H9 (cell line): ENCODE data around the gene CXCL3. TPM values are rescaled to one million over a fixed set of nuclear protein-coding genes. Genes with fewer than 3 reads are reported as not detected.

Experiments
- DNase-seq: peaks from one replicate; pipeline ENCODE4 v3.0.0-alpha.2; 2017
- H2AFZ ChIP-seq: one replicate; pipeline ENCODE4 v1.6.1; 2013; ENCODE audit warnings: mild to moderate bottlenecking, low read length, control low read depth, moderate library complexity
- H2AK5ac ChIP-seq: 2 replicates; pipeline ENCODE4 v1.6.1; 2013; ENCODE audit warnings: low read length, control low read depth, mixed read lengths; ENCODE audit not compliant: insufficient read length
- H2BK120ac ChIP-seq: one replicate; pipeline ENCODE4 v1.6.1; 2013; ENCODE audit warnings: low read depth, mild to moderate bottlenecking, low read length, control low read depth, inconsistent platforms; ENCODE audit not compliant: poor library complexity, severe bottlenecking
- H2BK12ac ChIP-seq: 2 replicates; pipeline ENCODE4 v1.6.1; 2013; ENCODE audit warnings: low read length, control low read depth, mixed read lengths, low read depth; ENCODE audit not compliant: insufficient read length
- H2BK15ac ChIP-seq: 2 replicates; pipeline ENCODE4 v1.6.1; 2013; ENCODE audit warnings: low read depth, low read length, control low read depth
- H2BK20ac ChIP-seq: one replicate; pipeline ENCODE4 v1.6.1; 2013; ENCODE audit warnings: low read depth, mild to moderate bottlenecking, low read length, control low read depth, inconsistent platforms; ENCODE audit not compliant: poor library complexity, severe bottlenecking
- H2BK5ac ChIP-seq: 2 replicates; pipeline ENCODE4 v1.6.1; 2013; ENCODE audit warnings: low read length, control low read depth, mixed read lengths; ENCODE audit not compliant: insufficient read length
- H3K14ac ChIP-seq: 2 replicates; pipeline ENCODE4 v1.6.1; 2013; ENCODE audit warnings: low read length, control low read depth; ENCODE audit not compliant: insufficient read depth
- H3K18ac ChIP-seq: 2 replicates; pipeline ENCODE4 v1.6.1; 2013; ENCODE audit warnings: low read depth, mild to moderate bottlenecking, mixed read lengths, low read length, control low read depth; ENCODE audit not compliant: insufficient read length
- H3K23ac ChIP-seq: 2 replicates; pipeline ENCODE4 v1.6.1; 2013; ENCODE audit warnings: low read length, control low read depth, mixed read lengths, low read depth; ENCODE audit not compliant: insufficient read length
- H3K23me2 ChIP-seq: 2 replicates; pipeline ENCODE4 v1.6.1; 2013; ENCODE audit warnings: low read depth, mild to moderate bottlenecking, mixed read lengths, low read length, control low read depth; ENCODE audit not compliant: insufficient read length, poor library complexity, severe bottlenecking
- H3K27ac ChIP-seq: 2 replicates; pipeline ENCODE4 v1.5.1; 2013; ENCODE audit warnings: low read length, control low read depth, mixed read lengths, low read depth; ENCODE audit not compliant: insufficient read length
- H3K27me3 ChIP-seq: 2 replicates; pipeline ENCODE4 v1.6.1; 2013; ENCODE audit warnings: low read length, control low read depth, inconsistent platforms; ENCODE audit not compliant: insufficient read depth
- H3K4ac ChIP-seq: 2 replicates; pipeline ENCODE4 v1.6.1; 2013; ENCODE audit warnings: low read depth, mild to moderate bottlenecking, control low read depth, inconsistent platforms, low read length, moderate library complexity
- H3K4me1 ChIP-seq: 2 replicates; pipeline ENCODE4 v1.6.1; 2013; ENCODE audit warnings: low read length, control low read depth, inconsistent platforms; ENCODE audit not compliant: insufficient read depth
- H3K4me2 ChIP-seq: 2 replicates; pipeline ENCODE4 v1.6.1; 2013; ENCODE audit warnings: low read length, control low read depth, mixed read lengths; ENCODE audit not compliant: insufficient read length, insufficient read depth
- H3K56ac ChIP-seq: 2 replicates; pipeline ENCODE4 v1.6.1; 2013; ENCODE audit warnings: low read depth, mild to moderate bottlenecking, mixed read lengths, low read length, control low read depth; ENCODE audit not compliant: insufficient read length
- H3K79me1 ChIP-seq: 2 replicates; pipeline ENCODE4 v1.6.1; 2013; ENCODE audit warnings: low read depth, mild to moderate bottlenecking, moderate library complexity, low read length, control low read depth, inconsistent platforms; ENCODE audit not compliant: insufficient read depth, poor library complexity, severe bottlenecking
- H3K79me2 ChIP-seq: 2 replicates; pipeline ENCODE4 v1.6.1; 2013; ENCODE audit warnings: low read length, control low read depth, inconsistent platforms; ENCODE audit not compliant: insufficient read depth
- H3K9ac ChIP-seq: 2 replicates; pipeline ENCODE4 v1.6.1; 2013; ENCODE audit warnings: low read length, control low read depth, mixed read lengths; ENCODE audit not compliant: insufficient read length; ENCODE audit errors: extremely low read depth
- H3K9me3 ChIP-seq: one replicate; pipeline ENCODE4 v1.6.1; 2013; ENCODE audit warnings: low read depth, low read length, inconsistent platforms; ENCODE audit not compliant: control insufficient read depth
- H3T11ph ChIP-seq: one replicate; pipeline ENCODE4 v1.6.1; 2013; ENCODE audit warnings: mild to moderate bottlenecking, low read length, control low read depth, inconsistent platforms
- H4K20me1 ChIP-seq: one replicate; pipeline ENCODE4 v1.6.1; 2013; ENCODE audit not compliant: control insufficient read depth, insufficient read length, insufficient read depth
- H4K5ac ChIP-seq: 2 replicates; pipeline ENCODE4 v1.6.1; 2013; ENCODE audit warnings: low read depth, mild to moderate bottlenecking, mixed read lengths, low read length, control low read depth; ENCODE audit not compliant: insufficient read length
- H4K8ac ChIP-seq: replicated peaks from 2 replicates; pipeline ENCODE4 v1.6.1; 2013; ENCODE audit warnings: low read length, control low read depth, mixed read lengths, low read depth; ENCODE audit not compliant: insufficient read length
- H4K91ac ChIP-seq: 2 replicates; pipeline ENCODE4 v1.6.1; 2013; ENCODE audit warnings: low read depth, mild to moderate bottlenecking, moderate library complexity, mixed read lengths, low read length, control low read depth; ENCODE audit not compliant: insufficient read length
- H3K27ac Mint-ChIP-seq, 3 experiments: 2 replicates in 2 of 3; 3 replicates in 1 of 3; pipeline ENCODE4 v1.8.0; 2020 to 2021; ENCODE audit warnings: mixed read lengths in 3 of 3, mild to moderate bottlenecking in 1 of 3, moderate library complexity in 1 of 3
- H3K27me3 Mint-ChIP-seq: 2 replicates; pipeline ENCODE4 v1.8.0; 2021; ENCODE audit warnings: low read depth, mild to moderate bottlenecking, moderate library complexity, mixed read lengths
- H3K36me3 Mint-ChIP-seq, 3 experiments: 2 replicates in 2 of 3; 3 replicates in 1 of 3; pipeline ENCODE4 v1.8.0; 2020 to 2021; ENCODE audit warnings: low read depth in 3 of 3, mixed read lengths in 3 of 3; ENCODE audit not compliant: insufficient read depth in 1 of 3
- H3K4me1 Mint-ChIP-seq, 2 experiments: 2 replicates each; pipeline ENCODE4 v1.8.0; 2020; ENCODE audit warnings: mixed read lengths in 2 of 2
- H3K4me3 Mint-ChIP-seq, 2 experiments: 2 replicates in 1 of 2; 3 replicates in 1 of 2; pipeline ENCODE4 v1.8.0; 2020 to 2021; ENCODE audit warnings: mild to moderate bottlenecking in 2 of 2, mixed read lengths in 2 of 2, moderate library complexity in 1 of 2
- H3K9me3 Mint-ChIP-seq, 2 experiments: 2 replicates in 1 of 2; 3 replicates in 1 of 2; pipeline ENCODE4 v1.8.0; 2020; ENCODE audit warnings: mild to moderate bottlenecking in 2 of 2, mixed read lengths in 2 of 2, moderate library complexity in 1 of 2
- total RNA-seq: library from RNA; stranded (reverse); gene quantifications from 2 replicates; pipeline ENCODE4 v1.2.1, GENCODE V29; 2021
- TF ChIP-seq, protein P1 (sequence below): fragments of 200-600 bp; sonication (generic); conservative IDR thresholded peaks from 3 replicates; pipeline ENCODE4 v1.8.0; 2021; ENCODE audit warnings: antibody characterized with exemption, mild to moderate bottlenecking

The CXCL3 gene
- total RNA-seq, 1 experiment from 2014 or later: 3.7 TPM

DNA sequence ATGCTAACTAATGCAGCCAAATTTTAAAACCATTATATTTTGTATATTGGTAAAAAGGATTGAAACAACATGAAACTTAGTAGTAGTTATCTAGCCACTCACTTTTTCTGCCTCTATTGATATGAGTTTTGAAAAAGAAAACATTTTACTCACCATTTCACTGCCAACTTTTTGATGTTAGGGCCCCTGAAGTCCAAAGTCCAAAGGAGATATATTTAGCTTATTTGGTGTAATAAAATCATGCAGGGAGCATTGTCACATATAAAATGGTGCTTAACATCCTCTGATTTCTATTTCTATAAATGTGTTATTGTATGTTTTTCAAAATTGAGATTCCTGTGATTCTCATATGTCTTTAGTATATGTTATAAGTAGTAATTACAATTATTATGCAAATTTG, 24.5 kb upstream of the CXCL3 start:
- Histone ChIP-seq H2BK12ac (no peak overlapping the region), H4K91ac (no peak overlapping the region), H3T11ph (no peak overlapping the region), H3K23ac (no peak overlapping the region), H2BK15ac (no peak overlapping the region), H3K4ac (no peak overlapping the region), H3K18ac (no peak overlapping the region), H4K20me1 (no peaks in the 10 kb centered on the region), H4K8ac (no peak overlapping the region), H3K4me1 (no peaks in the 10 kb centered on the region), H3K56ac (no peak overlapping the region), H2AK5ac (no peak overlapping the region), H3K9ac (no peak overlapping the region), H3K9me3 (peaks cover 3% of the 10 kb centered on the region), H3K4me2 (no peak overlapping the region), H2AFZ (no peak overlapping the region), H3K23me2 (no peaks in the 10 kb centered on the region), H4K5ac (no peak overlapping the region), H3K79me2 (no peaks in the 10 kb centered on the region), H3K14ac (no peak overlapping the region), H3K27me3 (no peaks in the 10 kb centered on the region), H3K79me1 (no peaks in the 10 kb centered on the region), H2BK120ac (no peak overlapping the region), H2BK5ac (no peak overlapping the region), H2BK20ac (no peak overlapping the region), H3K27ac (no peak overlapping the region)
- Mint-ChIP-seq H3K27me3 (peaks cover 3% of the 10 kb centered on the region; the same call in 1 of the 2 replicates), H3K9me3 (peaks cover 3 to 13% of the 10 kb centered on the region in 2 experiments; a peak in 4 of 5 replicates), H3K4me3 (no peak overlapping the region), H3K36me3 (peaks cover 3 to 5% (median 4%) of the 10 kb centered on the region in 3 experiments; a peak in 2 of 7 replicates), H3K27ac (no peak overlapping the region), H3K4me1 (peaks cover 4 to 5% of the 10 kb centered on the region in 2 experiments)
- DNase-seq: no peak
- TF ChIP-seq, protein P1, sequence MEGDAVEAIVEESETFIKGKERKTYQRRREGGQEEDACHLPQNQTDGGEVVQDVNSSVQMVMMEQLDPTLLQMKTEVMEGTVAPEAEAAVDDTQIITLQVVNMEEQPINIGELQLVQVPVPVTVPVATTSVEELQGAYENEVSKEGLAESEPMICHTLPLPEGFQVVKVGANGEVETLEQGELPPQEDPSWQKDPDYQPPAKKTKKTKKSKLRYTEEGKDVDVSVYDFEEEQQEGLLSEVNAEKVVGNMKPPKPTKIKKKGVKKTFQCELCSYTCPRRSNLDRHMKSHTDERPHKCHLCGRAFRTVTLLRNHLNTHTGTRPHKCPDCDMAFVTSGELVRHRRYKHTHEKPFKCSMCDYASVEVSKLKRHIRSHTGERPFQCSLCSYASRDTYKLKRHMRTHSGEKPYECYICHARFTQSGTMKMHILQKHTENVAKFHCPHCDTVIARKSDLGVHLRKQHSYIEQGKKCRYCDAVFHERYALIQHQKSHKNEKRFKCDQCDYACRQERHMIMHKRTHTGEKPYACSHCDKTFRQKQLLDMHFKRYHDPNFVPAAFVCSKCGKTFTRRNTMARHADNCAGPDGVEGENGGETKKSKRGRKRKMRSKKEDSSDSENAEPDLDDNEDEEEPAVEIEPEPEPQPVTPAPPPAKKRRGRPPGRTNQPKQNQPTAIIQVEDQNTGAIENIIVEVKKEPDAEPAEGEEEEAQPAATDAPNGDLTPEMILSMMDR: no peak
